Measurements from ENCODE around the gene NIPBL.

DNA sequence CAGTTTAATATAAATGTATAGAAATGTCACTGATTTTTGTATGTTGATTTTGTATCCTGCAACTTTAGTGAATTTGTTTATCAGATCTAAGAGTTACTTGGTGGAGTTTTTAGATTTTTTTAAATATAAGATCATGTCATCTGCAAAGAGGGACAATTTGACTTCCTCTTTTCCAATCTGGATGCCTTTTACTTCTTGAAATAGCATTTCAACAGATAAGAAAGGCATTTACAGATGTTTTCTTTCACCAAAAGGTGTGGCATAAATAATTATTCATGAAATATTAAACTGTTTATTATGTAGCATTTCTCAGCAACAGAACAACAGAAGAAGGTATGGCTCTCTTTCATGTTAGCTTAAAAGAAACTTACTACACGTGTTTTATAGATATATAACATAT, 34.9 kb upstream of the NIPBL start:
- TF ChIP-seq, protein P1, sequence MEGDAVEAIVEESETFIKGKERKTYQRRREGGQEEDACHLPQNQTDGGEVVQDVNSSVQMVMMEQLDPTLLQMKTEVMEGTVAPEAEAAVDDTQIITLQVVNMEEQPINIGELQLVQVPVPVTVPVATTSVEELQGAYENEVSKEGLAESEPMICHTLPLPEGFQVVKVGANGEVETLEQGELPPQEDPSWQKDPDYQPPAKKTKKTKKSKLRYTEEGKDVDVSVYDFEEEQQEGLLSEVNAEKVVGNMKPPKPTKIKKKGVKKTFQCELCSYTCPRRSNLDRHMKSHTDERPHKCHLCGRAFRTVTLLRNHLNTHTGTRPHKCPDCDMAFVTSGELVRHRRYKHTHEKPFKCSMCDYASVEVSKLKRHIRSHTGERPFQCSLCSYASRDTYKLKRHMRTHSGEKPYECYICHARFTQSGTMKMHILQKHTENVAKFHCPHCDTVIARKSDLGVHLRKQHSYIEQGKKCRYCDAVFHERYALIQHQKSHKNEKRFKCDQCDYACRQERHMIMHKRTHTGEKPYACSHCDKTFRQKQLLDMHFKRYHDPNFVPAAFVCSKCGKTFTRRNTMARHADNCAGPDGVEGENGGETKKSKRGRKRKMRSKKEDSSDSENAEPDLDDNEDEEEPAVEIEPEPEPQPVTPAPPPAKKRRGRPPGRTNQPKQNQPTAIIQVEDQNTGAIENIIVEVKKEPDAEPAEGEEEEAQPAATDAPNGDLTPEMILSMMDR (IDR thresholded peaks at IDR 0.05): no peak
- TF ChIP-seq POLR2A (IDR thresholded peaks at IDR 0.05): no peak

Data from transverse colon (tissue), 3 donors.